HepG2 (cell line): ENCODE results near the gene WTAP. TPM values are rescaled to one million over a fixed set of nuclear protein-coding genes. Genes with fewer than 3 reads are reported as not detected.
A peak's percentile ranks its signal among the peaks of the same experiment; 100 is the strongest.

Source experiments
- ARHGAP35 ChIP-seq: sonication (generic); formaldehyde crosslinking; IDR thresholded peaks from 2 replicates; pipeline ENCODE4 v1.9.0; 2022; ENCODE audit warnings: mild to moderate bottlenecking, inconsistent platforms, moderate library complexity, missing genetic modification reagents, borderline replicate concordance
- CEBPB ChIP-seq: IDR thresholded peaks from 2 replicates; pipeline ENCODE4 v1.6.1; 2011; ENCODE audit warnings: low read depth, low read length, improper control_type of control experiment, borderline replicate concordance
- CSRNP2 ChIP-seq: sonication (generic); formaldehyde crosslinking; conservative IDR thresholded peaks from 2 replicates; pipeline ENCODE4 v1.8.0; 2022; ENCODE audit warnings: low read depth, missing genetic modification reagents
- EED ChIP-seq: sonication (generic); formaldehyde crosslinking; IDR thresholded peaks from 2 replicates; pipeline ENCODE4 v1.5.0; 2020; ENCODE audit warnings: mild to moderate bottlenecking, missing genetic modification reagents
- GTF2F1 ChIP-seq: fragments of 150-350 bp; IDR thresholded peaks from 2 replicates; pipeline ENCODE4 v1.6.1; 2014; ENCODE audit warnings: low read length
- MED8 ChIP-seq: sonication (generic); formaldehyde crosslinking; IDR thresholded peaks from 2 replicates; pipeline ENCODE4 v1.8.1; 2023; ENCODE audit warnings: mild to moderate bottlenecking, missing genetic modification reagents; ENCODE audit not compliant: insufficient replicate concordance
- MEIS1 ChIP-seq: sonication (generic); formaldehyde crosslinking; IDR thresholded peaks from 2 replicates; pipeline ENCODE4 v1.9.0; 2021; ENCODE audit warnings: mild to moderate bottlenecking, missing genetic modification reagents, moderate library complexity, borderline replicate concordance
- NRL ChIP-seq: sonication (generic); formaldehyde crosslinking; IDR thresholded peaks from 2 replicates; pipeline ENCODE4 v1.5.0; 2020; ENCODE audit warnings: missing genetic modification reagents, mild to moderate bottlenecking, moderate library complexity, borderline replicate concordance
- SOX5 ChIP-seq: IDR thresholded peaks from 2 replicates; pipeline ENCODE4 v1.6.1; 2016; ENCODE audit warnings: borderline replicate concordance
- SRSF4 ChIP-seq: fragments of 200-400 bp; formaldehyde crosslinking; IDR thresholded peaks from one replicate; pipeline ENCODE4 v1.6.1; 2018; ENCODE audit warnings: mild to moderate bottlenecking, low read depth, low read length, moderate library complexity; ENCODE audit not compliant: poor library complexity, severe bottlenecking
- STAT5B ChIP-seq: sonication (generic); formaldehyde crosslinking; IDR thresholded peaks from 2 replicates; pipeline ENCODE4 v1.4.0; 2020; ENCODE audit warnings: missing genetic modification reagents
- TCF12 ChIP-seq, 2 experiments: fragments of 450-650 bp in 1 of 2; sonication (generic) in 1 of 2; formaldehyde crosslinking in 1 of 2; IDR thresholded peaks; 2 replicates each; pipeline versions ENCODE4 v1.6.1 to v1.8.0; 2017 to 2022; ENCODE audit warnings: antibody characterized with exemption in 1 of 2, mild to moderate bottlenecking in 1 of 2, missing genetic modification reagents in 1 of 2, moderate library complexity in 1 of 2
- ZBTB7B ChIP-seq: sonication (generic); formaldehyde crosslinking; IDR thresholded peaks from 2 replicates; pipeline ENCODE4 v1.4.0; 2020; ENCODE audit warnings: missing genetic modification reagents
- ZC3H4 ChIP-seq: sonication (generic); formaldehyde crosslinking; IDR thresholded peaks from 2 replicates; pipeline ENCODE4 v1.4.0; 2020; ENCODE audit warnings: missing genetic modification reagents, borderline replicate concordance
- ZFP90 ChIP-seq: sonication (generic); formaldehyde crosslinking; IDR thresholded peaks from 2 replicates; pipeline ENCODE4 v1.8.0; 2022; ENCODE audit warnings: missing genetic modification reagents, mild to moderate bottlenecking, inconsistent platforms, borderline replicate concordance
- ZFYVE20 ChIP-seq: sonication (generic); formaldehyde crosslinking; IDR thresholded peaks from 2 replicates; pipeline ENCODE4 v1.8.0; 2023; ENCODE audit warnings: low read depth, mild to moderate bottlenecking, moderate library complexity, missing genetic modification reagents, borderline replicate concordance
- ZNF10 ChIP-seq: sonication (generic); formaldehyde crosslinking; IDR thresholded peaks from 2 replicates; pipeline ENCODE4 v1.4.0; 2020; ENCODE audit warnings: mild to moderate bottlenecking, low read depth, missing genetic modification reagents, borderline replicate concordance
- ZNF362 ChIP-seq: sonication (generic); formaldehyde crosslinking; IDR thresholded peaks from 2 replicates; pipeline ENCODE4 v1.4.0; 2020; ENCODE audit warnings: missing genetic modification reagents, mild to moderate bottlenecking, borderline replicate concordance
- ZNF432 ChIP-seq: sonication (generic); formaldehyde crosslinking; IDR thresholded peaks from 2 replicates; pipeline ENCODE4 v1.5.0; 2020; ENCODE audit warnings: missing genetic modification reagents, mild to moderate bottlenecking, borderline replicate concordance
- ZNF605 ChIP-seq: sonication (generic); formaldehyde crosslinking; IDR thresholded peaks from 2 replicates; pipeline ENCODE4 v1.8.0; 2022; ENCODE audit warnings: mild to moderate bottlenecking, missing genetic modification reagents
- ZNF652 ChIP-seq: IDR thresholded peaks from 2 replicates; pipeline ENCODE4 v1.6.1; 2016; ENCODE audit warnings: low read depth, borderline replicate concordance
- ZNF703 ChIP-seq: sonication (generic); formaldehyde crosslinking; IDR thresholded peaks from 2 replicates; pipeline ENCODE4 v1.5.1; 2020; ENCODE audit warnings: missing genetic modification reagents, mild to moderate bottlenecking, moderate library complexity, borderline replicate concordance
- ZNF772 ChIP-seq: sonication (generic); formaldehyde crosslinking; IDR thresholded peaks from 2 replicates; pipeline ENCODE4 v1.5.0; 2020; ENCODE audit warnings: mild to moderate bottlenecking, missing genetic modification reagents
- ZNF775 ChIP-seq: sonication (generic); formaldehyde crosslinking; IDR thresholded peaks from 2 replicates; pipeline ENCODE4 v1.4.0; 2020; ENCODE audit warnings: missing genetic modification reagents, mild to moderate bottlenecking, moderate library complexity, borderline replicate concordance
- polyA plus RNA-seq, 8 experiments: library from polyadenylated mRNA; depleted of rRNA in 3 of 8; stranded (reverse) in 7 of 8; unstranded in 1 of 8; fragments of >200 nt; fragmentation: Illumina TruSeq in 4 of 8; extraction: Trizol in 4 of 8; gene quantifications; 2 replicates each; pipeline versions ENCODE4 v1.2.1 to v1.2.3, GENCODE V29; 2011 to 2016; ENCODE audit warnings: low read depth in 4 of 8, missing spikeins in 1 of 8, mixed read lengths in 1 of 8; ENCODE audit not compliant: insufficient read depth in 1 of 8
- total RNA-seq, 5 experiments: library from RNA; depleted of rRNA; stranded (reverse); fragments of >200 nt; fragmentation: Illumina TruSeq; extraction: Trizol; gene quantifications; 2 replicates each; pipeline ENCODE4 v1.2.3, GENCODE V29; 2016; ENCODE audit warnings: low read depth in 1 of 5

The WTAP gene
- total and polyA plus RNA-seq, 2 of the 13 experiments (the other 11 are each of a cell fraction or from before 2014, with no cell fraction given) = 31.6 to 167 TPM

GRCh38 chr6:159693128-159693893 is 34.0 kb upstream of the WTAP start, which contains the start of gene SOD2 (continued):
- TF ChIP-seq TCF12 (IDR thresholded peaks at IDR 0.05) = no peak
- TF ChIP-seq TCF12 (CRISPR knock-in tag; IDR thresholded peaks at IDR 0.05) = peak; percentile 84
- no peak for TF ChIP-seq ZC3H4 (CRISPR knock-in tag)
- peak; percentile 57; the same call in 1 of the 2 replicates for TF ChIP-seq EED (CRISPR knock-in tag)
- no peak; the same call in 1 of the 2 replicates for TF ChIP-seq ZNF703 (CRISPR knock-in tag)
- TF ChIP-seq CEBPB = no peak
- TF ChIP-seq SRSF4 = peak; percentile 53
- TF ChIP-seq ZBTB7B (CRISPR knock-in tag) = peak; percentile 93
- peak; percentile 86 for TF ChIP-seq MED8
- no peak for TF ChIP-seq ZNF652 (CRISPR knock-in tag)
- TF ChIP-seq GTF2F1 = 0 out of 2 replicates have a peak, but pooled peaks have one; percentile 58
- TF ChIP-seq NRL (CRISPR knock-in tag) = peak; percentile 87; the same call in 1 of the 2 replicates
- TF ChIP-seq ZNF775 (CRISPR knock-in tag) = 0 out of 2 replicates have a peak, but pooled peaks have one; percentile 53
- TF ChIP-seq ARHGAP35 (CRISPR knock-in tag) = peak; percentile 52; the same call in 1 of the 2 replicates
- no peak for TF ChIP-seq ZFYVE20 (CRISPR knock-in tag)
- TF ChIP-seq CSRNP2 = peak; percentile 43; the same call in 1 of the 2 replicates
- 0 out of 2 replicates have a peak, but pooled peaks have one; percentile 38 for TF ChIP-seq ZNF432 (CRISPR knock-in tag)
- TF ChIP-seq ZNF10 = no peak
- peak; percentile 58 for TF ChIP-seq ZNF362 (CRISPR knock-in tag)
- no peak for TF ChIP-seq SOX5
- peak; percentile 57; the same call in 1 of the 2 replicates for TF ChIP-seq MEIS1
- peak; percentile 90 for TF ChIP-seq ZNF605 (CRISPR knock-in tag)
- peak; percentile 64 for TF ChIP-seq ZFP90 (CRISPR knock-in tag)
- TF ChIP-seq STAT5B (CRISPR knock-in tag) = peak; percentile 74
- TF ChIP-seq ZNF772 (CRISPR knock-in tag) = peak; percentile 79; the same call in 1 of the 2 replicates
